LNCAP (cell line): ENCODE measurements around the gene TAGLN2.

ENCODE experiments used
- CTCF ChIP-seq: fragments of 450-650 bp; IDR thresholded peaks from 2 replicates; pipeline ENCODE4 v1.5.1; 2017; ENCODE audit warnings: mild to moderate bottlenecking

Gene TAGLN2

DNA sequence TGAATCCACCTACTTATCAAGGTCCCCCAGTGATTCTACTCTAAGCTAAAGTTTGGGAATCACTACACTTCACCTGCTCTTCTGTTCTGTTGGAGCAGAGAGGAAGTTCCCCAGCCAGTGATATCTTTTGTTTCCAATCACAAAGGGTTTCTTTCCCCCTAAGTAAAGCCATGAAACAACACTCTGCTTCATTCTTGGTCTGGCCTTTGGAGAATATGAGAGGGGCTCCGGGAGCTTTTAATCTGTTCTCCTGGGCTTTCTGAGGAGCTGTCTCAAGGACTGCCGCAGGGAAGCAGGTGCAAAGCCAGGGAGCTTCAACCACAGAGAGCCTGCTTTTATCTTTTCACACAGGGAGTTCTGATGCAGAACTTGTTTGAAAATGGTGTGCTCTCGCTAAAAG is 38.8 kb upstream of the TAGLN2 start:
- no peak for TF ChIP-seq CTCF

- no peak for TF ChIP-seq CTCF
Measured at GRCh38 chr1:159962176-159962575, 36.9 kb upstream of the TAGLN2 start.

DNA sequence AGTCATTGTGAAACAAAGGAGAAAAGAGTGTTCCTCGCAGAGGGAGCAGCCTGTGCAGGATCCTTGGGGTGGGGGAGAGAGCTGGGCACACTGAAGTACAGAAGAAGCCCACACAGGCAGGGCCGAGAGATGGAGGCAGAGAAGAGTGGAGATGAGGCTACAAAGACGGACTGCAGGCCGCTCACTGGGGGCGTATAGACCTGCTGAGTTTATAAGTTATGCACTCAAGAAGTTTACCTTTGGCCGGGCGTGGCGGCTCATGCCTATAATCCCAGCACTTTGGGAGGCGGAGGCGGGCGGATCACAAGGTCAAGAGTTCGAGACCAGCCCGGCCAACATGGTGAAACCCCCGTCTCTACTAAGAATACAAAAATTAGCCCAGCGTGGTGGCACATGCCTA is 36.3 kb upstream of the TAGLN2 start:
- TF ChIP-seq CTCF, result no peak

DNA sequence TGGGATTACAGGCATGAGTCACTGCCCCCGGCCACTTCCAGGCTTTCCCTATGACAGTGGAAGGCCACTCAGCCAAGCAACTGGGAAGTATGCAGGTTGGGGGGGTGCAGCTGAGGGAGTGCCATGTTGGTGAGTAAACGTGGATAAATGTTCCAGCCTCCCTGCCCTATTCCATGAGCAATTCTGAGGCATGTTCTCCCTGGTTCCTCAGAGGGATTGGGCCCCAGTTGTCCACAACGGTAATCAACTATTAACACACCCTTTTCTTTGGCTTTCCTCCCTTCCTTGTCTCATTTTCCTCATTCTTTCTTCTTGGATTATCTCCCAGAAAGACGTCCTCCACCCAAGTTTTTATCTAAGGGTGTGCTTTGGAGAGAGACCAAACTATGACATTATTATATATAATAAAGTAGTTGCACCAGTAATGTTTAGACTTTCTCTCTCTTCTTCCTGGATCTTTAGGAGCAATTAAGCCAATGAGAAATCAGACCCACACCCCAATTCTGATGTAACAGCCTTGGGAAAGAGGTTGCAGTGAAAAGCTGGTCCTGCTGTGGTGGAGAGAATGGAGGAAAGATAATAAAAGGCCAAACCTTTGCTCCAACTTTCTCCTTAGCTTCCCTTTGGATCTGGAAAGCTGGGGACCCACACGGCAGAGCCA is 35.5 kb upstream of the TAGLN2 start:
- no peak for TF ChIP-seq CTCF

DNA sequence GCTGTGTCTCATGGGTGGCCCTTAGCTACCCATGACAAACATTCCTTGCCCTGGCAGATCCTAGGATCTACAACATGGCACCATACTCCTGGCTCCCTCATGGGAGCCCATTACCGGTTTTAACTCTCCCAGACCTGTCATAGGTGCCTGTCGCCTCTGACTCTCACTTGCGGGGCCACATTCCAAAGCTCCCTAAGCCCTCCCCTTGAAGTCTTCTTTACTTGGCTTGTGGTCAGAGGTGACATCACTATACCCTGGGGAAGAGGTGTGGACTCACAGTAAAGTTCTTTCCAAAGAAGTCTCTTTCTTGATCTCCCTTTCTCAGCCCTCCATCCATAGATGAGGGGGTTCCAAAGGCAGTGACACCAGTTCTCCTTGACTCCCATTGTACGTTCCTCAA is 34.1 kb upstream of the TAGLN2 start:
- no peak for TF ChIP-seq CTCF

GRCh38 chr1:159958719-159959380 is 33.5 kb upstream of the TAGLN2 start:
- TF ChIP-seq CTCF, result no peak

DNA sequence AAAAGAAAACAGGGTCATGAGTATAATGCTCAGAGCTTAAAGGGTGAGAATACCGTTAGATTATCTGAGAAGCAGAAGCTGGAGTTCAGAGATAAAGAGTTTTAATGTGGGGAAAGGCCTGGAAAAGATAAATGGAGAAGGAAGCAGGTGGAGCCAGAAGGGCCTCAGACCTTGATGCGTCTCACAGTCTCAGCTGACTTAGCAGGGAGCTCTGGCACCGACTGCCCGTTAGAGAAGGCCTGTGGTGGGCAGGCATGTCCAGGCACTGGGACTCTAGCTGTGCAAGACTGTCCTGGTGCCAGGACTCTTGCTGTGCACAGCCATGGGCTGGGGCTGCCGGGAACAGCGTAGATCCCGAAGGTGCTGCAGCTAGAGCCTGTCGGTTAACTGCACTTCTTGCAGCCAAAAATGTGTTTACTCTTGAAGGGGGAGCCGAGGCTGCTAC is 32.5 kb upstream of the TAGLN2 start:
- TF ChIP-seq CTCF, result no peak; the same call in 1 of the 2 replicates
